Measurements from ENCODE around the gene NSD1.

- TF ChIP-seq CTCF (IDR thresholded peaks at IDR 0.05) (no peak), POLR2A (IDR thresholded peaks at IDR 0.05) (no peak)
These were observed 42.7 kb downstream of the NSD1 start for GRCh38 chr5:177176175-177176711.

Data from thyroid gland (tissue), 4 donors.